HG03095 (cell line): ENCODE data around the gene SLC25A33.
A peak's percentile ranks its signal among the peaks of the same experiment; 100 is the strongest.
"Not testable (repeated sequence)": the region's sequence is repeated elsewhere in the genome, so short reads cannot be mapped to it uniquely, and the experiment has no call there.

Experiments used
- ATAC-seq: cut with Tn5 transposase; IDR thresholded peaks from one replicate; pipeline ENCODE4 v1.9.1; 2021; ENCODE audit warnings: moderate library complexity; ENCODE audit not compliant: unreplicated experiment

SLC25A33 gene, protein sequence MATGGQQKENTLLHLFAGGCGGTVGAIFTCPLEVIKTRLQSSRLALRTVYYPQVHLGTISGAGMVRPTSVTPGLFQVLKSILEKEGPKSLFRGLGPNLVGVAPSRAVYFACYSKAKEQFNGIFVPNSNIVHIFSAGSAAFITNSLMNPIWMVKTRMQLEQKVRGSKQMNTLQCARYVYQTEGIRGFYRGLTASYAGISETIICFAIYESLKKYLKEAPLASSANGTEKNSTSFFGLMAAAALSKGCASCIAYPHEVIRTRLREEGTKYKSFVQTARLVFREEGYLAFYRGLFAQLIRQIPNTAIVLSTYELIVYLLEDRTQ

DNA sequence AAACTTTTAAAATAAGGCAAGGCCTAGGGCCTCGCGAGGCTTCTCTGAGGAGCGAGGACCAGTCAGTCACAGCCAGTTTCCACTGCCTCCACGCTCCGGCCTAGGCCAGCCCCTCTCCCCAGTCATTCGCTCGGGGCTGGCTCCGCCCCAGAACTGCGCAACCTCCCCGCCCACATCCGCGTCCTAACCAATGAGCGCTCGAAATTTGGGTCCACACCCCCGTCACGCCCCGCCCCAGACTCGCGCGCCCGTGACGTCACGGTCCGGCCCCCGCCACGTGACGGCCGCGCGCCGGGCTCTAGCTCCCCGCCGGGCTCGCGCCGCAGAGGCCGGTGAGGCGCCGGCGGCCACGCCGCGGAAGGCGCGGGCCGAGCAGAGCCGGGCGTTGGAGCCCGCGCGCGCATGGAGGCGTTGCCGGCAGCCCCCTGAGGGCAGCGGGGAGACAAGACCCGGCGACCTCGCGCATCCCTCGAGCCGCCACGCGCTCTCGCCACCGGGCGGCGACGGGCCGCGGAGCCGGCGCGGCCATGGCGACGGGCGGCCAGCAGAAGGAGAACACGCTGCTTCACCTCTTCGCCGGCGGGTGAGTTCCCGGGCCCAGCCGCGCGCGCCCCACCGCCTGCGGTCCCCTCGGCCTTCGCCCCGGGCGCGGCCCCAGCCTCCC is at the start of gene SLC25A33:
SLC25A33 (plus strand) TSS at position 301 of the 664 bp plus-strand sequence; CDS start at position 528, 227 bp downstream.
- peak; percentile 91 for ATAC-seq

DNA sequence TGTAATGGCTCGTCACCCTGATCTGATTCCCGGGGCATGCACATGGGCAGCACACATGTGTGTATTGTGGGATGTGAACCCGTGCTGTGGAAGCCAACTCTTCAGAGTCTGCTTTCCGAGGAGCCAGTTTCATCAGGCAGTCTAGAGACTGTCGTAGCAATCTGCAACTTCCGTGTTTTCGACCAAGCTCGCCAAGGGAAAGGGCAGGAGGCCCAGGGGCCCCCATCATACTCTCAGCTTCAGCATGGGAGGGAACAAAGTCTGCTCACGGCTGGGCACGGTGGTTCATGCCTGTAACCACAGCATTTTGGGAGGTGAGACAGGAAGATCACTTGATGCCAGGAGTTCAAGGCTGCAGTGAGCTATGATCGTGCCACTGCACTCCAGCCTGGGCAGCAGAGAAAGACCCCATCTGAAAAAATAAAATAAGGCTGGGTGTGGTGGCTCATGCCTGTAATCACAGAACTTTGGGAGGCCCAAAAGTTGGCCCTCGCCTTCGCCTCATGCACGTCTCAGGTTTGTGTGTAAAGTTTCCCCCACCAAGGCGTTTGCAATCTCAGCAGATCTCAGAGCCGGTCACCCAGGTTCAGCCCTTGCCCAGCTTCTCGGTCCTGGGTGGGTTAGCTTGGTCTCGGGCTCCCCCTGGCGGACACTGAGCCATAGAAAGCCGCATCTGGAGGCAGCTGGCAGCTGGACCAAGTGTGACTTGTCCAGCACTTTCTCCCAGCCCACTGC is 48.5 kb upstream of the SLC25A33 start:
- no peak for ATAC-seq

DNA sequence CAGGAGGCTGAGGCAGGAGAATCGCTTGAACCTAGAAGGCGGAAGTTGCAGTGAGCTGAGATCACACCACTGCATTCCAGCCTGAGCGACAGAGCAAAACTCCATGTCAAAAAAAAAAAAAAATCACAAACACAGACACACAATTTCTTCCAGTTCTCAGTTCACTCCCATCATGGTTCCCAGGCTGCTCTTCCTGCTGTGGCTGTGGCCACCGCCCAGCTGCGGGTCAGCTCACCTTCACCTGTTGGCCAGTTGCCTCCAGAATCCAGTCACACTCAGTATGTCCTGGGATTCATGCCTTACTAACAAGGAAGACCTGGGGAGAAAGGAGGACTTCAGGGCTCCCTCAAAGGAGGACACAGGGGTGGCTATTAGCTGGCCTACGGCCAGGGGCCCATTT is 45.9 kb upstream of the SLC25A33 start:
- ATAC-seq, result no peak

DNA sequence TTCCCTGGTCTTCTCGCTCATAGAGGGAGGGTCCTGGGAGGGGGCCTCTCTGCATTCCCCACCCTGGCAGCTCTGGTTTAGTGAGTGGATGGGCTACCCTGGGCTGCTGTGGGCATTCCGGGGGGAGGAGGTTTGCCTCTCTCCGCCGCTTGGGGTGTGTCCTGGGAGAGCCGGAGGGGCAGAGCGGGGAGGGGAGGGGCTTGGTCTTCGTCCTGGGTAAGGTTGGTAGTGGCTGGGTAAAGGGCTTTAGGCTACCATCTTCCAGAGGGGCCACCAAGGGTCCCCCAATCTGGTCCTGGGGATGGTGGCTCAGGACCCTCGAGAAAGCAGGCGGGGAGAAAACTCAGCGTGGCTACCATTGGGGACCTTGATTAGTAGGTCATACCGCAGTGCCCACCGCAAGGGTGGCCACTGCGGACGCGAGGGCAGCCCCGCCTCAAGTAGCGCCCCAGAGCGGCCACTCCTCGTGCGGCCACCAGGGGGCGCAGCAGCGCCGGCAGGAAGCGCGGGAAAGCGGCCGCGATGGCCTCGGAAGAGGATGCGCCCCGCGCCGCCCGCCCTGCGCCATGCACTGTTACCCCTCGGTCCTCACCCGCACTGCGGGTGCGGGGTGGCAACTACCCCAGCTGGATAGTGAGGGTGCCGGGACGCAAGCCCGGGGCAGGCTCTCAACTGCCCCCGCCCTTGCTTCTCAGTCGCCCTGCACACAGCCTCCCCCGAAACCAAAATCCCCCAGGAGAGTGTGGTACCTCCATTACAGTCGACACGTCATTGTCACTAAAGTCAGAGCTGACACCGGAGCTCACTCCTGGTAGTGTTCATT is 44.1 kb upstream of the SLC25A33 start:
- no peak for ATAC-seq

DNA sequence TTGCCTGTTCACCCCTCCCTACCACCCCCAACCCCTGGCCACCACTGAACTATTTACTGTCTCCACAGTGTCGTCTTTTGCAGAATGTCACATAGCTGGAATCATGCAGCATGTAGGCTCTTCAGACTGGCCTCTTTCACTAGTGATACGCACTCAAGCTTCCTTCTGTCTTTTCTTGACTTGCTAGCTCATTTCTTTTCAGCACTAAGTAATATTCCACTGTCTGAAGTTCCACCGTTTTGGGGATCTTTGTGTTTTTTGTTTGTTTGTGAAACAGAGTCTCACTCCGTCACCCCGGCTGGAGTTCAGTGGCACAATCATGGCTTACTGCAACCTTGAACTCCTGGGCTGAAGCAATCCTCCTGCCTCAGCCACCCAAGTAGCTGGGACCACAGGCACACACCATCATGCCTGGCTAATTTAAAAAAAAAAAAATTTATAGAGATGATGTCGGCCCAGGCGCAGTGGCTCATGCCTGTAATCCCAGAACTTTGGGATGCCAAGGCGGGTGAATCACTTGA is 43.4 kb upstream of the SLC25A33 start:
- ATAC-seq, result no peak

DNA sequence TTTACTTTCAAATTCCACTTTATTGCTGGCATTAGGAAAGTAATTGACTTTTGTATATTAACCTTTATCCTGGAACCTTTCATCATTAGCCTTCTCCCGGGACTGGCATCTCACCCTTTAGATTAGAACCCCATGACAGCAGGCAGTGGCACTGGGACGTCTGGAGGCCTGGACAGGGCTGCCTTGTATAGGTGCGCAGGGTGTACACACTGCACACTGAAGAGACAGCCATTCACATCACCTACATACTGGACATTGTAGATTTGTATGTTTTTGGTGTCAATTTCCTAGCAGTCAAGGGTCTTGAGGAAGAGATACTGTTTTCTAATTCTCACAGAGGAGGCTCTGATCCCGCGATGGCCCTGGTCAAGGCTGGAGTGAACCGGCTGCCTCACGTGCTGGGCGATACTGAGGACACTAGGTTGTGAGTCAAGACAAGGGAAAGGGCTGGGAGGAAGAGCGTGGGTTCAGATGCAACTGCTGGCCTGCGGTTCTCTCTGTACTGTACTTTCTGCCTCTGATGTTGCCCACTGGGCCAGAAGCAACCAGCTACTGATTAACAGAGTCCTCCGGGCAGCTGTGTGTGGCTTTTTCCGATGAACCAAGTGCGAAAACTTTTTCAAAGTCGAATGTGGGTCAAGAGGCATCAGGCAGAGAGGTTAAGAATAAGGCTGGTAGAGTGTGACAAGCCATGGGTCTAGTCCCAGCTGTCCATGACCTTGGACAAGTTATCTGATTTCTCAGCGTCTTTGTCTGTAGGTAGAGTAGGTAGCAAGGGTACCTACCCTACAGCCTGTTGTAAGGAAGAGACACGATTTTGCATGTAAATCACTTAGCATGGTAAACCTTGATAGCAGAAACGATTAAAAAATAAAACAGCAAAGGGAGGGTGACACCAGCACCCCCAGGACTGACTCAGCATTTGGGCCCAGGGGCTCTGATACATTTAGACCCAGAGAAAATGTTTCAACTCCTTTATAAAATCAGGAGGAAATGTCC is 38.2 kb upstream of the SLC25A33 start:
- ATAC-seq, result no peak

DNA sequence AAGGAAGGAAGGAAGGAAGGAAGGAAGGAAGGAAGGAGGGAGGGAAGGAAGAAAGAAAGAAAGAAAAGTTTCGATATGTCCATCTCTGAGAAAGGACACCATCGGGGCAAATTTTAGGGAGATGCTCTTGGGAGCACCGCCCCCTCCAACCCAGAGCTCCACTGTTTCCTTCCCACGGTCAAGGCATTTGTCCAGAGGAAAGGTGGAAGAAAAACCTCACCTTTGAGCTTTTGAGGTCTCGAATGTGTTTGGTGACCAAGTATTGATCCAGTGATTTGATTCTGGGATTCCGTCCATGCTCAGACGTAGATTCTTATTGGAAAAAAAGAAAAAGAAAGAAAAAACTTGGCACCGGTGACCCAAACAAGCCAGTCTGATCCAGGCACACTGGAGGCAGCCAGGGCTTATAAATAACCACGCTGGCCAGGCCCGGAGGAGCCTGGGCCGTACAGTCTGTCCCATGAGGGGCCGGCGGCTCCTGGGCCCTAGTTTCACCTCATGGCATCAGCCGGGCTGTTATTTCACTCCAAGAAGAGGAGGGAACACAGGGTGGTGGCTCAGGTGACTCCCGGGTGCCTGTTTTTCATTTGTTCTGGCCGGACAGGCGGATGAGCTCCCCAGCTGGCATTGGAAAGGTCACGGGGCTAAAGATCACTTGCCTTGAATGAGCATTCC is 36.1 kb upstream of the SLC25A33 start:
- ATAC-seq, result no peak

DNA sequence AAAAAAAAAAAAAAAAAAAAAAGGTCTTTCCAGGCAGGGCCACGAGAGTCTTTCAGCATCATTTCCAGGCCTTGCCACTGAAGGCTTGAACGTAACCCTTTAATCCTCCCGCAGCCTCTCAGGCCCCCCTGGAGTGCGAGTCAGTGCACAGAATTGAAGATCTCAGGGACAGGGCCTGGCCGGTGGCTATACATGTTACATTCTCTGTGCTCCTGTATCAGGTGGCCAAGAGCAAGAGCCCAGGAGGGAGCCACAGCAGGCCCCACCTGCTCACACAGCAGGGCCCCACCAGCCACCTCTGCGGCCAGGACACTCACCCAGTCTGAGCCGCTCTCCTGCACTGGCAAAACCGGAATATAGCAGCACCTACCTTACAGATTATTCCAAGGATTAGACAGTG is 34.1 kb upstream of the SLC25A33 start:
- ATAC-seq, result no peak

DNA sequence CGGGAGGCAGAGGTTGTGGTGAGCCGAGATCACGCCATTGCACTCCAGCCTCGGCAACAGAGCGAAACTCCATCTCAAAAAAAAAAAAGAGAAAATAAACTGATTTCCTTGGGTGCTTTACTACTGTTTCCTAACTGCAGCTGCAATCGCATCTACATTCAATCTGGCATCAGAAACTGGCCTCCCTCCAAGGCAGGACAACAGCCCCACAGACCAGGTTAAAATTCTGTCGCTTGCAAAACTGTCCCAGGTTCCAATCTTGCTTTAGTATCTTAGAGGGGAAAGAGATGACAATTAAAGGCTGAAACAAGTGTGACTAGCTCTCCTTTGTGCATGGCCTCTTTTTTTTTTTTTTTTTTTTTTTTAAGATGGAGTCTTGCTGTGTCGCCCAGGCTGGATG is 32.4 kb upstream of the SLC25A33 start:
- ATAC-seq, result no peak

DNA sequence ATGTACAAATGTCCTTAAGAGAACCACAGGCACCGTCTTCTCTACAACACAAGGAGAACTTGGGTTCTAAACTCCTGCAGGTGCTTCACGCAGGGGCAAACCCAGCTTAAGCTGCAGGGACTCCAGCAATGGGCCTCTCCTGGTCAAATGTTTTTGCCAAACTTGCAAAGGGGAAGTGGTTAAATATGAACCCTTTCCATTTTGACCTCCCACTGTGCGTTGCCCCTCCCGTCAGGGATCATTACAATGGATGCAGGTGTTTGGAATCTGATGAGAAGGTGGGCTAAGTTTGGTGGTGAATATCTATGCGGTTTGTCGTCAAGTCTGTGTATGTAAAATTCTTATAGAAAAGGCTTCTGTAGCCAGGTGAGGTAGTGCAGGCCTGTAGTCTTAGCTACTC is 29.1 kb upstream of the SLC25A33 start:
- no peak for ATAC-seq

DNA sequence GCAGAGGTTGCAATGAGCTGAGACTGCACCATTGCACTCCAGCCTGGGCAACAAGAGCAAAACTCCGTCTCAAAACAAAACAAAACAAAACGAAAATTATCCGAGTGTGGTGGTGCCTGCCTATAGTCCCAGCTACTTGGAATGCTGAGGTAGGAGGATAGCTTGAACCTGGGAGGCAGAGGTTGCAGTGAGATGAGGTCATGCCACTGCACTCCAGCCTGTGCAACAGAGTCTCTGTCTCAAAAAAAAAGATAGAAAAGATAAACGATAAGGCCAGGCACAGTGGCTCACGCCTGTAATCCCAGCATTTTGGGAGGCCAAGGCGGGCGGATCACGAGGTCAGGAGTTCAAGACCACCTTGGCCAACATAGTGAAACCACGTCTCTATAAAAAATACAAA is 23.7 kb upstream of the SLC25A33 start:
- ATAC-seq, result not testable (repeated sequence)

DNA sequence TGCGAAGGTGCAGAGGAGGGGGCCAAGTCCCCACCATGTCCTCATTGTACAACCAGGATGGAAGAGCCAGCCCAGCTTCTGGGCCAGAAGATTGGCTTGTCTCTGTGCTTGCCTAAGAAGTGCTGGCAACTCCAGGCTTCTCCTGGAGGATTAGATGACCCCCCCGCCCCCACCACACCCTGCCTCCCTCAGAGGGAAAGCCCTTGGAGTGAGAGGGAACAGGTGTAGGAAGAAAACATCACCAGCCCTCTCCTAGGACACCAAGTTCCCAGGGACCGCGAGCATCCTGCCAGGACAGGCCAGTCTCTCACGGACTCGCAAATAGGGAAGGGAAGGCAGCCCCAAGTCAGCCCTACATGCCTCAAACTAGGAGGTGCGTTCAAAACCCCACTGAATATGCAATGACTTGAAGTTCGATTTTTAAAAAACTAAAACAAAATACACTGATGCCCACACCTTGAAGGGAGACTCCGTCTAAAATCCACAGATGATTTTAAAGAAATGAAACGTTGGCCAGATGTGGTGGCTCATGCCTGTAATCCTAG is 20.7 kb upstream of the SLC25A33 start:
- no peak for ATAC-seq

DNA sequence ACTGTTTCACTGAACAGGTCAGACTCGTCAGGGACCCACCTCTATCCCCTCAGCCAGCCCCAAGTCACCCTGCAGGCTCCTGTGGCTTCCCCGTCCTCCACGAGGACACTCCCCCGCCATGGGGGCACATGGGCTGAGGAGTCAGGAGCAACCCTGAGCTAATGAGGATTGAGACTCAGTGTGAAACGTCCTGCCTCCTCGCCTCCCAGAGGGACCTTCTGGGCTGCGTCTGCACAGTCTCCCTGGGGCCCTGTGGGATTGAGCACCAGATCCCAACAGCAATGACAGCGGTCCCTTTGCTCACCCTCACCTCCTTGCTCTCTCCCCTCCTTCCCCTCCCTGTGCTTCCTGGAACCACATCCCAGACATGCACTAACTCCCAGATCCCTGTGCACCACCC is 18.9 kb upstream of the SLC25A33 start:
- no peak for ATAC-seq

DNA sequence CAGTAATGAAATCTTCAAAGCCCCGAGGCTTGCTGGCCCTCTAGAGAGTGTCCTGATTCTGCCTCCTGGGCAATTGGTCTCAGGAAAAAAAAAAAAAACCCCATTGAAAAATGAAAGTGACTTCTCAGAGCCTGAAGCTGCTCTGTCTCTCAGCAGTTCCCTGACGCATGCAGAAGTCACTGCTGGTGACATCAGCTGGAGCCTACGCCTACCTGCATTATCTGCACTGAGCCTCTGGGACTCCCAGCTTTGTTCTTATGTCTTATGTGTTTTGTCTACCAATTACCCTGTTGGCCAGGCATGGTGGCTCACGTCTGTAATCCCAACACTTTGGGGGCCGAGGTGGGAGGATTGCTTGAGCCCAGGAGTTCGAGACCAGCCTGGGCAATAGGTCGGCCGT is 10.1 kb upstream of the SLC25A33 start:
- no peak for ATAC-seq

DNA sequence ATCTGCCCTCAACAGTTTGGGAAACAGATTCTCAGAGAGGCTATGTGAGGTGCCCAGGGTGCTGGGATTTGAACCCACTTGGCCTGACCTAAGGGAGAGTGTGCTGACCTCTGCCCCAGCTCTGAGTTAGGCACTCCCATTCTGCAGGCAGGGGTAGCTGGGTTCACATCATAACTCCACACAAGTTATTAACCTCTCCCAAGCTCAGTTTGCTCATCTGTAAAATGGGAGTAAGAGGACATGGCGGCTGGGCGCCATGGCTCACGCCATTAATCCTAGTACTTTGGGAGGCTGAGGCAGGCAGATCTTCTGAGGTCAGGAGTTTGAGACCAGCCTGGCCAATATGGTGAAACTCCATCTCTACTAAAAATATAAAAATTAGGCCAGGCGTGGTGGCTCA is 8.9 kb upstream of the SLC25A33 start:
- ATAC-seq, result no peak

DNA sequence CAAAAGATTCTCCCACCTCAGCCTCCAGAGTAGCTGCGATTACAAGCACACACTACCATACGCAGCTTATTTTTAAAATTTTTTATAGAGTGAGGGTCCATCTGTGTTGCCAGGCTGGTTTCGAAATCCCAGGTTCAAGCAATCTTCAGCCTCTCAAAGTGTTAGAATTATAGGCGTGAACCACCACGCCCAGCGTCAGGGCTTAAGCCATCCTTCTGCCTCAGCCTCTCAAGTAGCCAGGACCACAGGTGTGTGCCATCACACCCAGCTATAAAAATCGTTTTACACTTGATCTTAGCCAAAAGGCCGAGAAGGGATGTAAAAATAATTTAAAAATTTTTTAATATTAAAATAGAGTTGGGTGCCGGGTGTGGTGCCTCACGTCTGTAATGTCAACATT is 4.3 kb upstream of the SLC25A33 start:
- no peak for ATAC-seq

DNA sequence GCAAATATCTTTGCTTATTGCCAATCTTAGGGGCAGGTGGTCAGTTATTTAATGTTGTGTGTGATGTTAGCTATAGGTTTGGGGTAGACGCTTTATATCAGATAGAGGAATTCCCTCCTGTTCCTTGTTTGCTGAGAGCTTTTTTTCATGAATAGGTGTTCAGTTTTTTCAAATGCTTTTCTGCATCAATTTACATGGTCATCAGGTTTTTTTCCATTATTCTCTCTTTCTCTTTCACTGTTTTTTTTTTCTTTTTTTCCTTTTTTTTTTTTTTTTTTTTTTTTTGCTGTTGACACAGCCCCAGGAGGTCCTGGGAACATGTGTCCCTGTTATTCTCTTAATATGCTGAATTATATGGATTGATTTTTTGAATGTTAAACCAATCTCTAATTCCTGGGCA is 3.0 kb upstream of the SLC25A33 start:
- no peak for ATAC-seq

DNA sequence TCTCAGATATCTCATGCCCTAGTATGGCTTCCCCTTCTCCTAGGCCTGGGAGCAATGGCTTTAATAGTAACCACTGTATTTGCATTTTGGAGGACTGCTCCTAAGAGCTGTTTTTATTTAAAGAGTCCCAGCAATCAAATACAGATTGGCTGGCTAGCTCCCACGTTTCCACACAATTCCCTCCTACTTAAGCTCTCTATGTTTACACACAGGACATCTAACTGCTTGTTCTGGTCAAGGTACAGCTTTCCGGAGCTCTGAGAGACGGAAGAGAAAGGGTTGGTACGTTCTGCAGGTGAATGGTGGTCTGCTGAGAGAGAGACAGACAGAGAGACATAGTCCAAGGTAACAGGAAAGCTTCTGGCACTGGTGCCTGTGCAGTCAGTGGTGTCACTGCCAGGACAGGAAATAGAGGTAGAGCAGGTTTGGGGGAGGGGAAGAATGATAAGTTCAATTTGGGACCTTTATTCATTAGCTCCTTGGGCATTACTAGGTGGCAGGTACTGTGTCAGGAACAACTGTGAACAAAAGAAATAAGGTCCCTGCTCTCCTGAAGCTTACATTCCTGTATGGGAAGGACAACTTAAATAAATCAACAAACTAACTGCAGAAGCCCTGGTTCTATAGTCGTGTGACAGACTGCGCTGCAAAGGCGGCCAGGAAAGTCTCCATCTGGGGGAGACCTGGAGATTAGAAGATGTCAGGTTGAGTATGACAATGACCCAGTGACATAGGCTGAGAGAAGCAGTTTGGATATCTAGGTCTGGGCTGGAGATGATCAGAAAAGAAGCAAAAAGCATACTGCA is 1.2 kb upstream of the SLC25A33 start:
- ATAC-seq, result no peak
